ENCODE results near the gene MCTP1.

DNA sequence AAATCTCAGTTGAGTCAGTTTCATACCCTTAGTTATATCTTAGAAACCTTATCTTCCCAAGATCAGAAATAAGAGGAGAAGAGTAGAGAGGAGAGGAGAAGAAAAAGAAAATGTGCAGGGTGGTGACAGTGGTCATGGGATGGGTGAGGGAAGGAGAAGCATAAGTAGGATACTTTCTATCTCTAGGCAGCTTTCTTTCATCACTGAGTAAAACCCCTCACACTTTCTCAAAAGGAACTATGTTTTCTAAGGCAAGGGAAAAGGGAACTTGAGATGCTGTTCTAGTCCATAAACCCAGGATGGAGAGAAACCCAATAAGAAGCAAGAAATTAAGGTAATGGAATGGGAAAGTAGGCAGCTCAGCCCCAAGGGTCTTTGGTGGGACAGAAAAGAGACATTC, 225.3 kb downstream of the MCTP1 start:
- TF ChIP-seq SP1 (IDR thresholded peaks at IDR 0.05) (no peak), FOXM1 (IDR thresholded peaks at IDR 0.05; ENCODE audit: borderline replicate concordance) (no peak), FOXA1 (IDR thresholded peaks at IDR 0.05) (no peak), FOXK2 (IDR thresholded peaks at IDR 0.05) (no peak), NFRKB (IDR thresholded peaks at IDR 0.05) (no peak), ELF4 (IDR thresholded peaks at IDR 0.05) (no peak), CTBP1 (IDR thresholded peaks at IDR 0.05; ENCODE audit: borderline replicate concordance) (no peak), LEF1 (IDR thresholded peaks at IDR 0.05; ENCODE audit: borderline replicate concordance) (no peak), BHLHE40 (IDR thresholded peaks at IDR 0.05; ENCODE audit: borderline replicate concordance) (no peak), ZNF384 (IDR thresholded peaks at IDR 0.05) (no peak), SUZ12 (IDR thresholded peaks at IDR 0.05) (no peak), ARNT (IDR thresholded peaks at IDR 0.05) (no peak)
- TF ChIP-seq, protein P1, sequence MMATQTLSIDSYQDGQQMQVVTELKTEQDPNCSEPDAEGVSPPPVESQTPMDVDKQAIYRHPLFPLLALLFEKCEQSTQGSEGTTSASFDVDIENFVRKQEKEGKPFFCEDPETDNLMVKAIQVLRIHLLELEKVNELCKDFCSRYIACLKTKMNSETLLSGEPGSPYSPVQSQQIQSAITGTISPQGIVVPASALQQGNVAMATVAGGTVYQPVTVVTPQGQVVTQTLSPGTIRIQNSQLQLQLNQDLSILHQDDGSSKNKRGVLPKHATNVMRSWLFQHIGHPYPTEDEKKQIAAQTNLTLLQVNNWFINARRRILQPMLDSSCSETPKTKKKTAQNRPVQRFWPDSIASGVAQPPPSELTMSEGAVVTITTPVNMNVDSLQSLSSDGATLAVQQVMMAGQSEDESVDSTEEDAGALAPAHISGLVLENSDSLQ (IDR thresholded peaks at IDR 0.05) = no peak
